Measurements from ENCODE around the gene MRPL14. TPM values are rescaled to one million over a fixed set of nuclear protein-coding genes. Genes with fewer than 3 reads are reported as not detected.

Gene MRPL14
- total and polyA plus RNA-seq, 2 experiments from 2014 or later = 62.6 to 191 TPM

DNA sequence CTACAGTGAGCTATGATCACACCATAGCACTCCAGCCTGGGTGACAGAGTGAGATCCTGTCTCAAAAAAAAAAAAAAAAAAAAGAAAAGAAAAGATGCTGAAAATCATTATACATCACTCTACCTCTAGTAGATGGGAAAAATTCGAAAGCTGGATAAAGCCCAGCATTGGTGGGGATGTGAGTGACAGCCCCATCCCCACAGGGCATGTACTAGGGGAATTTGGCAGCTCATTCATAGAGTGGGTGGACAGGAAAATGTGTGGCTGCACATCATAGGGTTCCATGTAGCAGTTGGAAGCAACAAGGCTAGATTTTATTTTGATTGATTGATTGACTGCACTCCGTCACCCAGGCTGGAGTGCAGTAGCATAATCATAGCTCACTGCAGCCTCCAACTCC lies 42.0 kb downstream of the MRPL14 start:
- Mint-ChIP-seq H3K36me3 (ENCODE audit: low read depth) (no peaks in the 10 kb centered on the region), H3K27ac (no peak overlapping the region), H3K9me3 (no peaks in the 10 kb centered on the region; the same call in 2 of the 3 replicates), H3K27me3 (ENCODE audit: insufficient read depth, low read depth, poor library complexity) (peaks cover 6% of the 10 kb centered on the region), H3K4me3 (no peak overlapping the region), H3K4me1 (peaks cover 6% of the 10 kb centered on the region)
- Histone ChIP-seq H3K27me3 (ENCODE audit: insufficient read depth) (no peaks in the 10 kb centered on the region), H4K20me1 (replicated peaks; ENCODE audit: insufficient read depth) (no peaks in the 10 kb centered on the region), H2AFZ (no peak overlapping the region), H3K9me2 (ENCODE audit: insufficient read depth) (no peaks in the 10 kb centered on the region), H3F3A (replicated peaks; ENCODE audit: low read depth) (no peaks in the 10 kb centered on the region), H3K4me2 (no peak overlapping the region), H3K79me2 (replicated peaks; ENCODE audit: insufficient read depth) (no peaks in the 10 kb centered on the region), H3K27ac (ENCODE audit: low read depth) (no peak overlapping the region), H3K4me3 (no peak overlapping the region), H3K36me3 (ENCODE audit: insufficient read depth) (no peaks in the 10 kb centered on the region), H3K4me1 (ENCODE audit: insufficient read depth) (no peaks in the 10 kb centered on the region)
- DNase-seq (ENCODE audit: low spot score) (no peak), ATAC-seq (no peak)
- TF ChIP-seq, protein P1, sequence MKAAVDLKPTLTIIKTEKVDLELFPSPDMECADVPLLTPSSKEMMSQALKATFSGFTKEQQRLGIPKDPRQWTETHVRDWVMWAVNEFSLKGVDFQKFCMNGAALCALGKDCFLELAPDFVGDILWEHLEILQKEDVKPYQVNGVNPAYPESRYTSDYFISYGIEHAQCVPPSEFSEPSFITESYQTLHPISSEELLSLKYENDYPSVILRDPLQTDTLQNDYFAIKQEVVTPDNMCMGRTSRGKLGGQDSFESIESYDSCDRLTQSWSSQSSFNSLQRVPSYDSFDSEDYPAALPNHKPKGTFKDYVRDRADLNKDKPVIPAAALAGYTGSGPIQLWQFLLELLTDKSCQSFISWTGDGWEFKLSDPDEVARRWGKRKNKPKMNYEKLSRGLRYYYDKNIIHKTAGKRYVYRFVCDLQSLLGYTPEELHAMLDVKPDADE (IDR thresholded peaks at IDR 0.05) = no peak
- TF ChIP-seq ZNF114 (CRISPR knock-in tag; IDR thresholded peaks at IDR 0.05) (no peak), EZH2 (IDR thresholded peaks at IDR 0.05; ENCODE audit: low read depth, unreplicated experiment) (no peak), CREB1 (CRISPR knock-in tag; IDR thresholded peaks at IDR 0.05; ENCODE audit: low read depth) (no peak), STAT1 (IDR thresholded peaks at IDR 0.05; ENCODE audit: unreplicated experiment) (no peak), EZH2phosphoT487 (IDR thresholded peaks at IDR 0.05; ENCODE audit: unreplicated experiment) (no peak), POLR2AphosphoS5 (IDR thresholded peaks at IDR 0.05; ENCODE audit: low read depth) (no peak), JUNB (IDR thresholded peaks at IDR 0.05; ENCODE audit: unreplicated experiment) (no peak), ZNF331 (CRISPR knock-in tag; IDR thresholded peaks at IDR 0.05; ENCODE audit: low read depth) (no peak), NANOG (IDR thresholded peaks at IDR 0.05; ENCODE audit: borderline replicate concordance) (no peak)
- TF ChIP-seq, protein P2, sequence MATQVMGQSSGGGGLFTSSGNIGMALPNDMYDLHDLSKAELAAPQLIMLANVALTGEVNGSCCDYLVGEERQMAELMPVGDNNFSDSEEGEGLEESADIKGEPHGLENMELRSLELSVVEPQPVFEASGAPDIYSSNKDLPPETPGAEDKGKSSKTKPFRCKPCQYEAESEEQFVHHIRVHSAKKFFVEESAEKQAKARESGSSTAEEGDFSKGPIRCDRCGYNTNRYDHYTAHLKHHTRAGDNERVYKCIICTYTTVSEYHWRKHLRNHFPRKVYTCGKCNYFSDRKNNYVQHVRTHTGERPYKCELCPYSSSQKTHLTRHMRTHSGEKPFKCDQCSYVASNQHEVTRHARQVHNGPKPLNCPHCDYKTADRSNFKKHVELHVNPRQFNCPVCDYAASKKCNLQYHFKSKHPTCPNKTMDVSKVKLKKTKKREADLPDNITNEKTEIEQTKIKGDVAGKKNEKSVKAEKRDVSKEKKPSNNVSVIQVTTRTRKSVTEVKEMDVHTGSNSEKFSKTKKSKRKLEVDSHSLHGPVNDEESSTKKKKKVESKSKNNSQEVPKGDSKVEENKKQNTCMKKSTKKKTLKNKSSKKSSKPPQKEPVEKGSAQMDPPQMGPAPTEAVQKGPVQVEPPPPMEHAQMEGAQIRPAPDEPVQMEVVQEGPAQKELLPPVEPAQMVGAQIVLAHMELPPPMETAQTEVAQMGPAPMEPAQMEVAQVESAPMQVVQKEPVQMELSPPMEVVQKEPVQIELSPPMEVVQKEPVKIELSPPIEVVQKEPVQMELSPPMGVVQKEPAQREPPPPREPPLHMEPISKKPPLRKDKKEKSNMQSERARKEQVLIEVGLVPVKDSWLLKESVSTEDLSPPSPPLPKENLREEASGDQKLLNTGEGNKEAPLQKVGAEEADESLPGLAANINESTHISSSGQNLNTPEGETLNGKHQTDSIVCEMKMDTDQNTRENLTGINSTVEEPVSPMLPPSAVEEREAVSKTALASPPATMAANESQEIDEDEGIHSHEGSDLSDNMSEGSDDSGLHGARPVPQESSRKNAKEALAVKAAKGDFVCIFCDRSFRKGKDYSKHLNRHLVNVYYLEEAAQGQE (IDR thresholded peaks at IDR 0.05; ENCODE audit: unreplicated experiment) = no peak
- TF ChIP-seq, protein P3, sequence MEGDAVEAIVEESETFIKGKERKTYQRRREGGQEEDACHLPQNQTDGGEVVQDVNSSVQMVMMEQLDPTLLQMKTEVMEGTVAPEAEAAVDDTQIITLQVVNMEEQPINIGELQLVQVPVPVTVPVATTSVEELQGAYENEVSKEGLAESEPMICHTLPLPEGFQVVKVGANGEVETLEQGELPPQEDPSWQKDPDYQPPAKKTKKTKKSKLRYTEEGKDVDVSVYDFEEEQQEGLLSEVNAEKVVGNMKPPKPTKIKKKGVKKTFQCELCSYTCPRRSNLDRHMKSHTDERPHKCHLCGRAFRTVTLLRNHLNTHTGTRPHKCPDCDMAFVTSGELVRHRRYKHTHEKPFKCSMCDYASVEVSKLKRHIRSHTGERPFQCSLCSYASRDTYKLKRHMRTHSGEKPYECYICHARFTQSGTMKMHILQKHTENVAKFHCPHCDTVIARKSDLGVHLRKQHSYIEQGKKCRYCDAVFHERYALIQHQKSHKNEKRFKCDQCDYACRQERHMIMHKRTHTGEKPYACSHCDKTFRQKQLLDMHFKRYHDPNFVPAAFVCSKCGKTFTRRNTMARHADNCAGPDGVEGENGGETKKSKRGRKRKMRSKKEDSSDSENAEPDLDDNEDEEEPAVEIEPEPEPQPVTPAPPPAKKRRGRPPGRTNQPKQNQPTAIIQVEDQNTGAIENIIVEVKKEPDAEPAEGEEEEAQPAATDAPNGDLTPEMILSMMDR (conservative IDR thresholded peaks at IDR 0.05; ENCODE audit: low read depth in 2 of 2) = no peak
- TF ChIP-seq, protein P4, sequence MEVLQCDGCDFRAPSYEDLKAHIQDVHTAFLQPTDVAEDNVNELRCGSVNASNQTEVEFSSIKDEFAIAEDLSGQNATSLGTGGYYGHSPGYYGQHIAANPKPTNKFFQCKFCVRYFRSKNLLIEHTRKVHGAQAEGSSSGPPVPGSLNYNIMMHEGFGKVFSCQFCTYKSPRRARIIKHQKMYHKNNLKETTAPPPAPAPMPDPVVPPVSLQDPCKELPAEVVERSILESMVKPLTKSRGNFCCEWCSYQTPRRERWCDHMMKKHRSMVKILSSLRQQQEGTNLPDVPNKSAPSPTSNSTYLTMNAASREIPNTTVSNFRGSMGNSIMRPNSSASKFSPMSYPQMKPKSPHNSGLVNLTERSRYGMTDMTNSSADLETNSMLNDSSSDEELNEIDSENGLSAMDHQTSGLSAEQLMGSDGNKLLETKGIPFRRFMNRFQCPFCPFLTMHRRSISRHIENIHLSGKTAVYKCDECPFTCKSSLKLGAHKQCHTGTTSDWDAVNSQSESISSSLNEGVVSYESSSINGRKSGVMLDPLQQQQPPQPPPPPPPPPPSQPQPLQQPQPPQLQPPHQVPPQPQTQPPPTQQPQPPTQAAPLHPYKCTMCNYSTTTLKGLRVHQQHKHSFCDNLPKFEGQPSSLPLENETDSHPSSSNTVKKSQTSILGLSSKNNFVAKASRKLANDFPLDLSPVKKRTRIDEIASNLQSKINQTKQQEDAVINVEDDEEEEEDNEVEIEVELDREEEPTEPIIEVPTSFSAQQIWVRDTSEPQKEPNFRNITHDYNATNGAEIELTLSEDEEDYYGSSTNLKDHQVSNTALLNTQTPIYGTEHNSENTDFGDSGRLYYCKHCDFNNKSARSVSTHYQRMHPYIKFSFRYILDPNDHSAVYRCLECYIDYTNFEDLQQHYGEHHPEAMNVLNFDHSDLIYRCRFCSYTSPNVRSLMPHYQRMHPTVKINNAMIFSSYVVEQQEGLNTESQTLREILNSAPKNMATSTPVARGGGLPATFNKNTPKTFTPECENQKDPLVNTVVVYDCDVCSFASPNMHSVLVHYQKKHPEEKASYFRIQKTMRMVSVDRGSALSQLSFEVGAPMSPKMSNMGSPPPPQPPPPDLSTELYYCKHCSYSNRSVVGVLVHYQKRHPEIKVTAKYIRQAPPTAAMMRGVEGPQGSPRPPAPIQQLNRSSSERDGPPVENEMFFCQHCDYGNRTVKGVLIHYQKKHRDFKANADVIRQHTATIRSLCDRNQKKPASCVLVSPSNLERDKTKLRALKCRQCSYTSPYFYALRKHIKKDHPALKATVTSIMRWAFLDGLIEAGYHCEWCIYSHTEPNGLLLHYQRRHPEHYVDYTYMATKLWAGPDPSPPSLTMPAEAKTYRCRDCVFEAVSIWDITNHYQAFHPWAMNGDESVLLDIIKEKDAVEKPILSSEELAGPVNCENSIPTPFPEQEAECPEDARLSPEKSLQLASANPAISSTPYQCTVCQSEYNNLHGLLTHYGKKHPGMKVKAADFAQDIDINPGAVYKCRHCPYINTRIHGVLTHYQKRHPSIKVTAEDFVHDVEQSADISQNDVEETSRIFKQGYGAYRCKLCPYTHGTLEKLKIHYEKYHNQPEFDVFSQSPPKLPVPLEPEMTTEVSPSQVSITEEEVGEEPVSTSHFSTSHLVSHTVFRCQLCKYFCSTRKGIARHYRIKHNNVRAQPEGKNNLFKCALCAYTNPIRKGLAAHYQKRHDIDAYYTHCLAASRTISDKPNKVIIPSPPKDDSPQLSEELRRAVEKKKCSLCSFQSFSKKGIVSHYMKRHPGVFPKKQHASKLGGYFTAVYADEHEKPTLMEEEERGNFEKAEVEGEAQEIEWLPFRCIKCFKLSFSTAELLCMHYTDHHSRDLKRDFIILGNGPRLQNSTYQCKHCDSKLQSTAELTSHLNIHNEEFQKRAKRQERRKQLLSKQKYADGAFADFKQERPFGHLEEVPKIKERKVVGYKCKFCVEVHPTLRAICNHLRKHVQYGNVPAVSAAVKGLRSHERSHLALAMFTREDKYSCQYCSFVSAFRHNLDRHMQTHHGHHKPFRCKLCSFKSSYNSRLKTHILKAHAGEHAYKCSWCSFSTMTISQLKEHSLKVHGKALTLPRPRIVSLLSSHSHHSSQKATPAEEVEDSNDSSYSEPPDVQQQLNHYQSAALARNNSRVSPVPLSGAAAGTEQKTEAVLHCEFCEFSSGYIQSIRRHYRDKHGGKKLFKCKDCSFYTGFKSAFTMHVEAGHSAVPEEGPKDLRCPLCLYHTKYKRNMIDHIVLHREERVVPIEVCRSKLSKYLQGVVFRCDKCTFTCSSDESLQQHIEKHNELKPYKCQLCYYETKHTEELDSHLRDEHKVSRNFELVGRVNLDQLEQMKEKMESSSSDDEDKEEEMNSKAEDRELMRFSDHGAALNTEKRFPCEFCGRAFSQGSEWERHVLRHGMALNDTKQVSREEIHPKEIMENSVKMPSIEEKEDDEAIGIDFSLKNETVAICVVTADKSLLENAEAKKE (CRISPR knock-in tag; IDR thresholded peaks at IDR 0.05) = no peak

All from GM23338 (cell line).